H9 (cell line): ENCODE measurements around the gene MCRIP1. TPM values are rescaled to one million over a fixed set of nuclear protein-coding genes. Genes with fewer than 3 reads are reported as not detected.

Source experiments
- DNase-seq: peaks from one replicate; pipeline ENCODE4 v3.0.0-alpha.2; 2017
- H2AFZ ChIP-seq: one replicate; pipeline ENCODE4 v1.6.1; 2013; ENCODE audit warnings: mild to moderate bottlenecking, low read length, control low read depth, moderate library complexity
- H2AK5ac ChIP-seq: 2 replicates; pipeline ENCODE4 v1.6.1; 2013; ENCODE audit warnings: low read length, control low read depth, mixed read lengths; ENCODE audit not compliant: insufficient read length
- H2BK120ac ChIP-seq: one replicate; pipeline ENCODE4 v1.6.1; 2013; ENCODE audit warnings: low read depth, mild to moderate bottlenecking, low read length, control low read depth, inconsistent platforms; ENCODE audit not compliant: poor library complexity, severe bottlenecking
- H2BK12ac ChIP-seq: 2 replicates; pipeline ENCODE4 v1.6.1; 2013; ENCODE audit warnings: low read length, control low read depth, mixed read lengths, low read depth; ENCODE audit not compliant: insufficient read length
- H2BK15ac ChIP-seq: 2 replicates; pipeline ENCODE4 v1.6.1; 2013; ENCODE audit warnings: low read depth, low read length, control low read depth
- H2BK20ac ChIP-seq: one replicate; pipeline ENCODE4 v1.6.1; 2013; ENCODE audit warnings: low read depth, mild to moderate bottlenecking, low read length, control low read depth, inconsistent platforms; ENCODE audit not compliant: poor library complexity, severe bottlenecking
- H2BK5ac ChIP-seq: 2 replicates; pipeline ENCODE4 v1.6.1; 2013; ENCODE audit warnings: low read length, control low read depth, mixed read lengths; ENCODE audit not compliant: insufficient read length
- H3K14ac ChIP-seq: 2 replicates; pipeline ENCODE4 v1.6.1; 2013; ENCODE audit warnings: low read length, control low read depth; ENCODE audit not compliant: insufficient read depth
- H3K18ac ChIP-seq: 2 replicates; pipeline ENCODE4 v1.6.1; 2013; ENCODE audit warnings: low read depth, mild to moderate bottlenecking, mixed read lengths, low read length, control low read depth; ENCODE audit not compliant: insufficient read length
- H3K23ac ChIP-seq: 2 replicates; pipeline ENCODE4 v1.6.1; 2013; ENCODE audit warnings: low read length, control low read depth, mixed read lengths, low read depth; ENCODE audit not compliant: insufficient read length
- H3K23me2 ChIP-seq: 2 replicates; pipeline ENCODE4 v1.6.1; 2013; ENCODE audit warnings: low read depth, mild to moderate bottlenecking, mixed read lengths, low read length, control low read depth; ENCODE audit not compliant: insufficient read length, poor library complexity, severe bottlenecking
- H3K27ac ChIP-seq: 2 replicates; pipeline ENCODE4 v1.5.1; 2013; ENCODE audit warnings: low read length, control low read depth, mixed read lengths, low read depth; ENCODE audit not compliant: insufficient read length
- H3K27me3 ChIP-seq: 2 replicates; pipeline ENCODE4 v1.6.1; 2013; ENCODE audit warnings: low read length, control low read depth, inconsistent platforms; ENCODE audit not compliant: insufficient read depth
- H3K4ac ChIP-seq: 2 replicates; pipeline ENCODE4 v1.6.1; 2013; ENCODE audit warnings: low read depth, mild to moderate bottlenecking, control low read depth, inconsistent platforms, low read length, moderate library complexity
- H3K4me1 ChIP-seq: 2 replicates; pipeline ENCODE4 v1.6.1; 2013; ENCODE audit warnings: low read length, control low read depth, inconsistent platforms; ENCODE audit not compliant: insufficient read depth
- H3K4me2 ChIP-seq: 2 replicates; pipeline ENCODE4 v1.6.1; 2013; ENCODE audit warnings: low read length, control low read depth, mixed read lengths; ENCODE audit not compliant: insufficient read length, insufficient read depth
- H3K56ac ChIP-seq: 2 replicates; pipeline ENCODE4 v1.6.1; 2013; ENCODE audit warnings: low read depth, mild to moderate bottlenecking, mixed read lengths, low read length, control low read depth; ENCODE audit not compliant: insufficient read length
- H3K79me1 ChIP-seq: 2 replicates; pipeline ENCODE4 v1.6.1; 2013; ENCODE audit warnings: low read depth, mild to moderate bottlenecking, moderate library complexity, low read length, control low read depth, inconsistent platforms; ENCODE audit not compliant: insufficient read depth, poor library complexity, severe bottlenecking
- H3K79me2 ChIP-seq: 2 replicates; pipeline ENCODE4 v1.6.1; 2013; ENCODE audit warnings: low read length, control low read depth, inconsistent platforms; ENCODE audit not compliant: insufficient read depth
- H3K9ac ChIP-seq: 2 replicates; pipeline ENCODE4 v1.6.1; 2013; ENCODE audit warnings: low read length, control low read depth, mixed read lengths; ENCODE audit not compliant: insufficient read length; ENCODE audit errors: extremely low read depth
- H3K9me3 ChIP-seq: one replicate; pipeline ENCODE4 v1.6.1; 2013; ENCODE audit warnings: low read depth, low read length, inconsistent platforms; ENCODE audit not compliant: control insufficient read depth
- H3T11ph ChIP-seq: one replicate; pipeline ENCODE4 v1.6.1; 2013; ENCODE audit warnings: mild to moderate bottlenecking, low read length, control low read depth, inconsistent platforms
- H4K20me1 ChIP-seq: one replicate; pipeline ENCODE4 v1.6.1; 2013; ENCODE audit not compliant: control insufficient read depth, insufficient read length, insufficient read depth
- H4K5ac ChIP-seq: 2 replicates; pipeline ENCODE4 v1.6.1; 2013; ENCODE audit warnings: low read depth, mild to moderate bottlenecking, mixed read lengths, low read length, control low read depth; ENCODE audit not compliant: insufficient read length
- H4K8ac ChIP-seq: replicated peaks from 2 replicates; pipeline ENCODE4 v1.6.1; 2013; ENCODE audit warnings: low read length, control low read depth, mixed read lengths, low read depth; ENCODE audit not compliant: insufficient read length
- H4K91ac ChIP-seq: 2 replicates; pipeline ENCODE4 v1.6.1; 2013; ENCODE audit warnings: low read depth, mild to moderate bottlenecking, moderate library complexity, mixed read lengths, low read length, control low read depth; ENCODE audit not compliant: insufficient read length
- H3K27ac Mint-ChIP-seq, 3 experiments: 2 replicates in 2 of 3; 3 replicates in 1 of 3; pipeline ENCODE4 v1.8.0; 2020 to 2021; ENCODE audit warnings: mixed read lengths in 3 of 3, mild to moderate bottlenecking in 1 of 3, moderate library complexity in 1 of 3
- H3K27me3 Mint-ChIP-seq: 2 replicates; pipeline ENCODE4 v1.8.0; 2021; ENCODE audit warnings: low read depth, mild to moderate bottlenecking, moderate library complexity, mixed read lengths
- H3K36me3 Mint-ChIP-seq, 3 experiments: 2 replicates in 2 of 3; 3 replicates in 1 of 3; pipeline ENCODE4 v1.8.0; 2020 to 2021; ENCODE audit warnings: low read depth in 3 of 3, mixed read lengths in 3 of 3; ENCODE audit not compliant: insufficient read depth in 1 of 3
- H3K4me1 Mint-ChIP-seq, 2 experiments: 2 replicates each; pipeline ENCODE4 v1.8.0; 2020; ENCODE audit warnings: mixed read lengths in 2 of 2
- H3K4me3 Mint-ChIP-seq, 2 experiments: 2 replicates in 1 of 2; 3 replicates in 1 of 2; pipeline ENCODE4 v1.8.0; 2020 to 2021; ENCODE audit warnings: mild to moderate bottlenecking in 2 of 2, mixed read lengths in 2 of 2, moderate library complexity in 1 of 2
- H3K9me3 Mint-ChIP-seq, 2 experiments: 2 replicates in 1 of 2; 3 replicates in 1 of 2; pipeline ENCODE4 v1.8.0; 2020; ENCODE audit warnings: mild to moderate bottlenecking in 2 of 2, mixed read lengths in 2 of 2, moderate library complexity in 1 of 2
- WGBS: extraction: QIAGEN DNeasy Blood & Tissue Kit; methylation state at CpG from one replicate; pipeline ENCODE4 v1.1.7; 2013; ENCODE audit warnings: missing lambda C conversion rate, low lambda C conversion rate, mixed read lengths; ENCODE audit not compliant: insufficient read length; ENCODE audit errors: extremely low coverage; 5-methylcytosine and 5-hydroxymethylcytosine counted together
- total RNA-seq: library from RNA; stranded (reverse); gene quantifications from 2 replicates; pipeline ENCODE4 v1.2.1, GENCODE V29; 2021
- TF ChIP-seq, protein P1 (sequence below): fragments of 200-600 bp; sonication (generic); conservative IDR thresholded peaks from 3 replicates; pipeline ENCODE4 v1.8.0; 2021; ENCODE audit warnings: antibody characterized with exemption, mild to moderate bottlenecking

MCRIP1 gene
- total RNA-seq, 1 experiment from 2014 or later, result 118 TPM

- Histone ChIP-seq H4K5ac (no peak overlapping the region), H3K23me2 (peaks cover 9% of the 10 kb centered on the region), H2AFZ (no peak overlapping the region), H2BK120ac (no peak overlapping the region), H3T11ph (no peak overlapping the region), H3K27ac (no peak overlapping the region), H2BK5ac (no peak overlapping the region), H3K9ac (no peak overlapping the region), H3K79me1 (peaks cover 2% of the 10 kb centered on the region), H3K4ac (no peak overlapping the region), H3K14ac (no peak overlapping the region), H3K4me1 (no peaks in the 10 kb centered on the region), H2AK5ac (no peak overlapping the region), H3K79me2 (no peaks in the 10 kb centered on the region; the same call in 1 of the 2 replicates), H4K20me1 (no peaks in the 10 kb centered on the region), H4K91ac (no peak overlapping the region), H3K56ac (no peak overlapping the region), H4K8ac (no peak overlapping the region), H3K18ac (no peak overlapping the region), H3K4me2 (no peak overlapping the region), H3K9me3 (no peaks in the 10 kb centered on the region), H2BK15ac (no peak overlapping the region), H3K27me3 (no peaks in the 10 kb centered on the region), H3K23ac (no peak overlapping the region), H2BK20ac (no peak overlapping the region), H2BK12ac (no peak overlapping the region)
- H3K4me3 Mint-ChIP-seq, result peak overlapping the region in 1 of 2 experiments; percentile 26; a peak in 1 of 5 replicates
- peaks cover 21 to 39% of the 10 kb centered on the region in 2 experiments for H3K4me1 Mint-ChIP-seq
- H3K9me3 Mint-ChIP-seq, result peaks cover 0 to 3% of the 10 kb centered on the region in 2 experiments; a peak in 1 of 5 replicates
- WGBS, result no CpG with 5 or more reads among the region's 8 CpGs
- H3K36me3 Mint-ChIP-seq, result peaks cover 13 to 33% (median 32%) of the 10 kb centered on the region in 3 experiments; a peak in 6 of 7 replicates
- DNase-seq, result no peak
- no peak overlapping the region for H3K27ac Mint-ChIP-seq
- peaks cover 2% of the 10 kb centered on the region for H3K27me3 Mint-ChIP-seq
- TF ChIP-seq, protein P1, sequence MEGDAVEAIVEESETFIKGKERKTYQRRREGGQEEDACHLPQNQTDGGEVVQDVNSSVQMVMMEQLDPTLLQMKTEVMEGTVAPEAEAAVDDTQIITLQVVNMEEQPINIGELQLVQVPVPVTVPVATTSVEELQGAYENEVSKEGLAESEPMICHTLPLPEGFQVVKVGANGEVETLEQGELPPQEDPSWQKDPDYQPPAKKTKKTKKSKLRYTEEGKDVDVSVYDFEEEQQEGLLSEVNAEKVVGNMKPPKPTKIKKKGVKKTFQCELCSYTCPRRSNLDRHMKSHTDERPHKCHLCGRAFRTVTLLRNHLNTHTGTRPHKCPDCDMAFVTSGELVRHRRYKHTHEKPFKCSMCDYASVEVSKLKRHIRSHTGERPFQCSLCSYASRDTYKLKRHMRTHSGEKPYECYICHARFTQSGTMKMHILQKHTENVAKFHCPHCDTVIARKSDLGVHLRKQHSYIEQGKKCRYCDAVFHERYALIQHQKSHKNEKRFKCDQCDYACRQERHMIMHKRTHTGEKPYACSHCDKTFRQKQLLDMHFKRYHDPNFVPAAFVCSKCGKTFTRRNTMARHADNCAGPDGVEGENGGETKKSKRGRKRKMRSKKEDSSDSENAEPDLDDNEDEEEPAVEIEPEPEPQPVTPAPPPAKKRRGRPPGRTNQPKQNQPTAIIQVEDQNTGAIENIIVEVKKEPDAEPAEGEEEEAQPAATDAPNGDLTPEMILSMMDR, result no peak
Measured at GRCh38 chr17:81865358-81865732, 32.3 kb upstream of the MCRIP1 start.
